B cell (primary cell): ENCODE results near the gene CFAP74. TPM values are rescaled to one million over a fixed set of nuclear protein-coding genes. Genes with fewer than 3 reads are reported as not detected.
"Not testable (repeated sequence)": the region's sequence is repeated elsewhere in the genome, so short reads cannot be mapped to it uniquely, and the experiment has no call there.

ENCODE experiments used
- ATAC-seq: fragments of 200-7000 bp; cut with Tn5 transposase; one replicate; pipeline ENCODE4 v1.10.0; 2021; ENCODE audit warnings: low read depth, mild to moderate bottlenecking, moderate number of reproducible peaks, moderate library complexity
- CTCF ChIA-PET: fragments of 350-600 bp; sonication (Branson Sonifier 250); formaldehyde crosslinking; loops from one replicate; lab custom pipeline; 2021; ENCODE audit warnings: antibody characterized with exemption, inconsistent platforms; lab: Charles Lee
- POLR2A ChIA-PET: fragments of 350-600 bp; sonication (Branson Sonifier 250); formaldehyde crosslinking; loops from one replicate; lab custom pipeline; 2021; ENCODE audit warnings: antibody characterized with exemption; lab: Charles Lee
- DNase-seq: peaks from one replicate; pipeline ENCODE4 v3.0.0; 2013
- H2AFZ ChIP-seq: 2 replicates; pipeline ENCODE4 v1.6.1; 2012; ENCODE audit warnings: mild to moderate bottlenecking, low read depth, low read length; ENCODE audit not compliant: insufficient read depth, poor library complexity, severe bottlenecking
- H3K27ac ChIP-seq, 2 donors: 1 replicate in 1 of 2; 2 replicates in 1 of 2; pipeline ENCODE4 v1.5.1; 2012 to 2013; ENCODE audit warnings: low read length in 2 of 2, mild to moderate bottlenecking in 2 of 2, moderate library complexity in 1 of 2
- H3K27me3 ChIP-seq, 4 experiments: fragments of 200-600 bp in 1 of 4; sonication (generic) in 1 of 4; replicated peaks in 1 of 4; 1 replicate in 2 of 4; 2 replicates in 2 of 4; pipeline versions ENCODE4 v1.6.1 to v1.7.0; 2013 to 2016; ENCODE audit warnings: low read length in 3 of 4, mild to moderate bottlenecking in 2 of 4, mixed read lengths in 1 of 4, moderate library complexity in 1 of 4; ENCODE audit not compliant: insufficient read depth in 4 of 4, control insufficient read depth in 3 of 4; ENCODE audit errors: control extremely low read depth in 1 of 4
- H3K36me3 ChIP-seq, 2 experiments: replicated peaks in 1 of 2; 1 replicate in 1 of 2; 2 replicates in 1 of 2; pipeline versions ENCODE4 v1.6.1 to v1.7.1; 2013; ENCODE audit warnings: low read length in 1 of 2; ENCODE audit not compliant: insufficient read depth in 2 of 2, control insufficient read depth in 1 of 2; ENCODE audit errors: control extremely low read depth in 1 of 2, extremely low read depth in 1 of 2
- H3K4me1 ChIP-seq, 2 donors: fragments of 200-600 bp in 1 of 2; sonication (generic) in 1 of 2; 1 replicate in 1 of 2; 2 replicates in 1 of 2; pipeline versions ENCODE4 v1.5.1 to v1.6.1; 2013 to 2017; ENCODE audit warnings: low read length in 2 of 2; ENCODE audit not compliant: control insufficient read depth in 2 of 2, insufficient read depth in 2 of 2
- H3K4me2 ChIP-seq: replicated peaks from 2 replicates; pipeline ENCODE3; 2012; ENCODE audit warnings: mild to moderate bottlenecking, low read depth, low read length; ENCODE audit not compliant: poor library complexity, severe bottlenecking
- H3K4me3 ChIP-seq, 5 experiments: fragments of 200-600 bp in 1 of 5; sonication (generic) in 1 of 5; 1 replicate in 3 of 5; 2 replicates in 2 of 5; pipeline versions ENCODE4 v1.5.1 to v1.7.0; 2011 to 2016; ENCODE audit warnings: low read length in 4 of 5, mild to moderate bottlenecking in 4 of 5, low read depth in 2 of 5, control low read depth in 1 of 5, moderate library complexity in 1 of 5; ENCODE audit not compliant: insufficient read depth in 1 of 5; ENCODE audit errors: control extremely low read depth in 1 of 5, extremely low read depth in 1 of 5
- H3K79me2 ChIP-seq: fragments of 200-600 bp; sonication (generic); one replicate; pipeline ENCODE4 v1.6.0; 2016; ENCODE audit warnings: low read length; ENCODE audit not compliant: control insufficient read depth, insufficient read depth
- H3K9ac ChIP-seq: fragments of 200-600 bp; sonication (generic); 2 replicates; pipeline ENCODE4 v1.6.1; 2017; ENCODE audit warnings: mild to moderate bottlenecking, low read length, moderate library complexity
- H3K9me3 ChIP-seq, 3 donors: one replicate each; pipeline versions ENCODE4 v1.6.1 to v1.7.1; 2013; ENCODE audit warnings: low read length in 2 of 3; ENCODE audit not compliant: control insufficient read depth in 2 of 3, insufficient read depth in 1 of 3; ENCODE audit errors: control extremely low read depth in 1 of 3
- H4K20me1 ChIP-seq: 2 replicates; pipeline ENCODE4 v1.6.0; 2012; ENCODE audit warnings: mild to moderate bottlenecking, low read length; ENCODE audit not compliant: insufficient read depth, control insufficient read depth, poor library complexity, severe bottlenecking
- H3K27ac Mint-ChIP-seq: one replicate; pipeline ENCODE4 v1.8.0; 2021; ENCODE audit warnings: mixed read lengths
- H3K27me3 Mint-ChIP-seq: one replicate; pipeline ENCODE4 v1.8.0; 2021; ENCODE audit warnings: mixed read lengths
- H3K4me1 Mint-ChIP-seq: one replicate; pipeline ENCODE4 v1.8.0; 2021; ENCODE audit warnings: mixed read lengths
- H3K4me3 Mint-ChIP-seq: one replicate; pipeline ENCODE4 v1.8.0; 2021; ENCODE audit warnings: mixed read lengths
- H3K9me3 Mint-ChIP-seq: one replicate; pipeline ENCODE4 v1.8.0; 2022; ENCODE audit warnings: mixed read lengths; ENCODE audit not compliant: insufficient read depth
- CTCF ChIP-seq: fragments of 200-600 bp; IDR thresholded peaks from one replicate; pipeline ENCODE4 v1.8.0; 2022; ENCODE audit warnings: antibody characterized with exemption, mild to moderate bottlenecking
- EZH2 ChIP-seq: IDR thresholded peaks from 2 replicates; pipeline ENCODE4 v1.6.1; 2012; ENCODE audit warnings: borderline replicate concordance, low read depth, mild to moderate bottlenecking, moderate library complexity, low read length; ENCODE audit not compliant: insufficient read depth, poor library complexity, severe bottlenecking
- WGBS: methylation state at CpG from one replicate; pipeline ENCODE4 v1.1.5; 2013; ENCODE audit warnings: missing lambda C conversion rate; ENCODE audit not compliant: insufficient coverage; 5-methylcytosine and 5-hydroxymethylcytosine counted together
- intact Hi-C: fragments of 100-400 bp; cut with micrococcal nuclease; formaldehyde crosslinking; loops from one replicate; pipeline ENCODE4 v1.10.0; 2022
- polyA plus RNA-seq: library from polyadenylated mRNA; depleted of rRNA; stranded (reverse); fragments of >200 nt; gene quantifications from 2 replicates; pipeline ENCODE4 v1.2.3, GENCODE V29; 2012
- total RNA-seq, 2 donors: library from RNA; stranded (reverse); fragments of 120-200 nt in 1 of 2; gene quantifications; 1 replicate in 1 of 2; 2 replicates in 1 of 2; pipeline versions ENCODE4 v1.2.3 to v1.2.4, GENCODE V29; 2013 to 2022

The CFAP74 gene
- total and polyA plus RNA-seq, 2 donors (not counting 1 experiment from before 2014, with no cell fraction given): not detected

GRCh38 chr1:1978690-1979481 lies 24.7 kb downstream of the CFAP74 start:
- H2AFZ ChIP-seq, ATAC-seq, H3K4me1 ChIP-seq, H3K4me3 ChIP-seq, CTCF ChIA-PET, H3K79me2 ChIP-seq, DNase-seq, H3K9me3 Mint-ChIP-seq, H3K27me3 ChIP-seq, H3K36me3 ChIP-seq, H3K27ac ChIP-seq, H3K27me3 Mint-ChIP-seq, POLR2A ChIA-PET, H4K20me1 ChIP-seq, H3K4me3 Mint-ChIP-seq, H3K4me2 ChIP-seq, H3K4me1 Mint-ChIP-seq, H3K9ac ChIP-seq, H3K27ac Mint-ChIP-seq, intact Hi-C loops: not testable (repeated sequence)
- 94% methylated on average over 29 of the region's 51 CpGs for WGBS
- H3K9me3 ChIP-seq: peaks cover 0 to 24% (median 0%) of the 10 kb centered on the region in 3 donors

DNA sequence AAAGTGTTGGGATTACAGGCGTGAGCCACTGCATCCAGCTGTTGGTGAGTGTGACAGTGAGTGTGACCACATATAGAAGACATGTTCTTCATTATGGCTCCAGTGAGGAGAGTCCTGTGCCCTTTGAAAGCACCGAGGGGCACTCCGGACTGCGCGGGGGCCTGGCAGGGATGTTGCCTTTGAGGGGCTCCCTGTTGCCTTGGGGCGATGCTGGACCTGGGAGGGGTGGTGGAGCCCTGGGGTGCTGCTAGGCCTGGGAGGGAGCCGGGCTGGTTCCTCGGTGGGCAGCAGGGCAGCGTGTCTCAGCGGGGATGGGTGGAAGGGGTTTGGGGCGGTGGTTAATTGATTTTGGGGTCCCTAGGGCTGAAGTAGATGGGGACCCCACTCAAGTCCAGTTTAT lies 25.5 kb downstream of the CFAP74 start:
- no peak overlapping the region for H2AFZ ChIP-seq
- H3K27ac Mint-ChIP-seq: no peak overlapping the region
- no peaks in the 10 kb centered on the region for H3K36me3 ChIP-seq
- H4K20me1 ChIP-seq: no peaks in the 10 kb centered on the region
- H3K4me1 Mint-ChIP-seq: no peaks in the 10 kb centered on the region
- ATAC-seq: no peak
- no peak for TF ChIP-seq CTCF
- no peak for TF ChIP-seq EZH2
- H3K4me2 ChIP-seq: no peak overlapping the region
- no peak overlapping the region for H3K4me3 Mint-ChIP-seq
- peaks cover 0 to 2% (median 0%) of the 10 kb centered on the region in 4 experiments for H3K27me3 ChIP-seq
- H3K9me3 Mint-ChIP-seq: no peaks in the 10 kb centered on the region
- ChIA-PET POLR2A (no interaction called here), CTCF (no interaction called here)
- WGBS: 77% methylated on average over 11 of the region's 11 CpGs
- H3K9ac ChIP-seq: no peak overlapping the region
- no peaks in the 10 kb centered on the region for H3K79me2 ChIP-seq
- peaks cover 4% of the 10 kb centered on the region for H3K27me3 Mint-ChIP-seq
- intact Hi-C loops: no loop called here
- H3K4me1 ChIP-seq: no peaks in the 10 kb centered on the region
- no peak for DNase-seq
- H3K9me3 ChIP-seq: peaks cover 0 to 24% (median 0%) of the 10 kb centered on the region in 3 donors
- no peak overlapping the region for H3K4me3 ChIP-seq
- H3K27ac ChIP-seq: no peak overlapping the region
